Measurements from ENCODE around the gene TACO1. TPM values are rescaled to one million over a fixed set of nuclear protein-coding genes. Genes with fewer than 3 reads are reported as not detected.

The TACO1 gene
- total and polyA plus RNA-seq, 2 donors (not counting 3 experiments of a cell fraction or from before 2014, with no cell fraction given): 24.7 to 31.7 TPM

- TF ChIP-seq, protein P1, sequence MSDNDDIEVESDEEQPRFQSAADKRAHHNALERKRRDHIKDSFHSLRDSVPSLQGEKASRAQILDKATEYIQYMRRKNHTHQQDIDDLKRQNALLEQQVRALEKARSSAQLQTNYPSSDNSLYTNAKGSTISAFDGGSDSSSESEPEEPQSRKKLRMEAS (IDR thresholded peaks at IDR 0.05; ENCODE audit: insufficient read depth, insufficient read length): no peak
- TF ChIP-seq FOS (IDR thresholded peaks at IDR 0.05; ENCODE audit: borderline replicate concordance, insufficient read depth, low read length) (no peak), POLR2A (IDR thresholded peaks at IDR 0.05; ENCODE audit: low read depth, low read length) (no peak), GATA2 (IDR thresholded peaks at IDR 0.05; ENCODE audit: insufficient read depth, insufficient read length, low read depth, low read length) (no peak), MYC (IDR thresholded peaks at IDR 0.05; ENCODE audit: low read depth, low read length) (no peak), JUN (IDR thresholded peaks at IDR 0.05; ENCODE audit: borderline replicate concordance, insufficient read depth, insufficient read length, low read depth) (no peak), POLR2AphosphoS5 (IDR thresholded peaks at IDR 0.05; ENCODE audit: insufficient read depth, low read depth, low read length) (no peak), EZH2 (IDR thresholded peaks at IDR 0.05; ENCODE audit: borderline replicate concordance, low read depth, low read length, severe bottlenecking) (no peak)
- TF ChIP-seq, protein P2, sequence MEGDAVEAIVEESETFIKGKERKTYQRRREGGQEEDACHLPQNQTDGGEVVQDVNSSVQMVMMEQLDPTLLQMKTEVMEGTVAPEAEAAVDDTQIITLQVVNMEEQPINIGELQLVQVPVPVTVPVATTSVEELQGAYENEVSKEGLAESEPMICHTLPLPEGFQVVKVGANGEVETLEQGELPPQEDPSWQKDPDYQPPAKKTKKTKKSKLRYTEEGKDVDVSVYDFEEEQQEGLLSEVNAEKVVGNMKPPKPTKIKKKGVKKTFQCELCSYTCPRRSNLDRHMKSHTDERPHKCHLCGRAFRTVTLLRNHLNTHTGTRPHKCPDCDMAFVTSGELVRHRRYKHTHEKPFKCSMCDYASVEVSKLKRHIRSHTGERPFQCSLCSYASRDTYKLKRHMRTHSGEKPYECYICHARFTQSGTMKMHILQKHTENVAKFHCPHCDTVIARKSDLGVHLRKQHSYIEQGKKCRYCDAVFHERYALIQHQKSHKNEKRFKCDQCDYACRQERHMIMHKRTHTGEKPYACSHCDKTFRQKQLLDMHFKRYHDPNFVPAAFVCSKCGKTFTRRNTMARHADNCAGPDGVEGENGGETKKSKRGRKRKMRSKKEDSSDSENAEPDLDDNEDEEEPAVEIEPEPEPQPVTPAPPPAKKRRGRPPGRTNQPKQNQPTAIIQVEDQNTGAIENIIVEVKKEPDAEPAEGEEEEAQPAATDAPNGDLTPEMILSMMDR (IDR thresholded peaks at IDR 0.05; ENCODE audit: extremely low read depth in 1 of 2, insufficient read depth in 1 of 2, low read depth in 1 of 2, low read length in 2 of 2): no peak
- Histone ChIP-seq H3K4me3 (replicated peaks in 1 of 3; ENCODE audit: insufficient read depth in 1 of 3, low read depth in 1 of 3, low read length in 3 of 3) (no peak overlapping the region), H3K27ac (ENCODE audit: insufficient read depth, low read depth, low read length) (no peak overlapping the region), H3K36me3 (ENCODE audit: control insufficient read depth in 2 of 2, extremely low read depth in 1 of 2, insufficient read depth in 2 of 2, low read length in 2 of 2) (peaks cover 10 to 20% of the 10 kb centered on the region in 2 experiments), H3K79me2 (ENCODE audit: control insufficient read depth, insufficient read depth, low read length) (peaks cover 6% of the 10 kb centered on the region), H3K9me1 (replicated peaks; ENCODE audit: control insufficient read depth, extremely low read depth, insufficient read depth, low read length) (no peaks in the 10 kb centered on the region), H3K4me2 (ENCODE audit: insufficient read depth, low read length) (no peak overlapping the region), H3K27me3 (ENCODE audit: control insufficient read depth in 2 of 2, insufficient read depth in 2 of 2, low read length in 2 of 2) (no peaks in the 10 kb centered on the region), H3K9me3 (replicated peaks; ENCODE audit: control insufficient read depth, insufficient read depth, low read length) (no peaks in the 10 kb centered on the region), H3K4me1 (ENCODE audit: control insufficient read depth, extremely low read depth, insufficient read depth, low read length) (no peaks in the 10 kb centered on the region), H3K9ac (replicated peaks; ENCODE audit: extremely low read depth, insufficient read depth, low read length) (no peak overlapping the region), H4K20me1 (replicated peaks; ENCODE audit: control insufficient read depth, extremely low read depth, insufficient read depth, low read length) (no peaks in the 10 kb centered on the region), H2AFZ (ENCODE audit: low read depth, low read length) (no peak overlapping the region)
- no peak for DNase-seq (ENCODE audit: low read depth, low spot score)
- CTCF ChIA-PET: no interaction called here
- no TSS peak for BruUV-seq (replicated peaks)
- POLR2A ChIA-PET: no interaction called here
- intact Hi-C loops (cut with micrococcal nuclease): no loop called here
- FAIRE-seq: no peak
- dilution Hi-C loops (cut with MboI; ENCODE audit: extremely low pct_ligation_motif_present, low sequenced_read_pairs): no loop called here
These were observed 44.2 kb downstream of the TACO1 start for GRCh38 chr17:63644846-63645245.
